Measurements from ENCODE around the gene SELENOM.
"Not testable (repeated sequence)": the region's sequence is repeated elsewhere in the genome, so short reads cannot be mapped to it uniquely, and the experiment has no call there.

Gene SELENOM

DNA sequence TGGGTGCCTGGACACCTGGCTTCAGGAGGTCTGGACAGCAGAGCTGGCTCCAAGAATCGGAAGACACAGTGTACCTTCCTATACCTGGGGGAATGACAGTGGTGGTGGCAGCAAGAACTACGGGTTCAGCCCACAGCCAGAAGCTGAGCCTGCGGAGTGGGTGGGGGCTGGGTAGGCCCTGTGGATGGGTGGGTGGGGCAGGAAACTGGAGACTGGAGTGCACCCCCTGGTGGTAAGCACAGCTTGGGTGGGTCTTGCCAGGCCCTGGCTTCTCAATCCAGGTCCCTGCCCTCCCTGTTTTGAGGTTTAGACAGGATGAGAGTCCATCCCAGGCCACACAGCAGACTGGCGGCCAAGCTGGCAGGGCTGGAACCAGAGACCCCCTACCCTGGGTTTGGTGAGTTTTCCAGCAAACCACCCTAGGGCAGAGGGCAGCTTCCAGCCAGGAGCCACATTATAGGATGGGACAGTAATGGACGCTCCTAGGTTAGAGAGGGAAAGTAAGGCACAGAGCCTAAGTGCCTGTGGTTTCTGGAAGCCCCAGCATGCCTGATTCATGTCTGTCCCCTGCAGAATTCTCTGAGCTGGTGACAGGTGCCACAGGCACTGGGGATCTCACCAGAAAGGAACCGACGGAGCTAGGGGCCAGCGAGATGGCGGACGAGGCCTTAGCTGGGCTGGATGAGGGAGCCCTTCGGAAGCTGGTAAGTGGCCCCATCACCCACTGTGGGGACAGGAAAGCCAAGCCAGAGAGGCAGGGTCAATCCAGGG lies 24.6 kb downstream of the SELENOM start:
- DNase-seq (ENCODE audit: insufficient read length, low spot score) (no peak), FAIRE-seq (no peak)
- TF ChIP-seq, protein P1, sequence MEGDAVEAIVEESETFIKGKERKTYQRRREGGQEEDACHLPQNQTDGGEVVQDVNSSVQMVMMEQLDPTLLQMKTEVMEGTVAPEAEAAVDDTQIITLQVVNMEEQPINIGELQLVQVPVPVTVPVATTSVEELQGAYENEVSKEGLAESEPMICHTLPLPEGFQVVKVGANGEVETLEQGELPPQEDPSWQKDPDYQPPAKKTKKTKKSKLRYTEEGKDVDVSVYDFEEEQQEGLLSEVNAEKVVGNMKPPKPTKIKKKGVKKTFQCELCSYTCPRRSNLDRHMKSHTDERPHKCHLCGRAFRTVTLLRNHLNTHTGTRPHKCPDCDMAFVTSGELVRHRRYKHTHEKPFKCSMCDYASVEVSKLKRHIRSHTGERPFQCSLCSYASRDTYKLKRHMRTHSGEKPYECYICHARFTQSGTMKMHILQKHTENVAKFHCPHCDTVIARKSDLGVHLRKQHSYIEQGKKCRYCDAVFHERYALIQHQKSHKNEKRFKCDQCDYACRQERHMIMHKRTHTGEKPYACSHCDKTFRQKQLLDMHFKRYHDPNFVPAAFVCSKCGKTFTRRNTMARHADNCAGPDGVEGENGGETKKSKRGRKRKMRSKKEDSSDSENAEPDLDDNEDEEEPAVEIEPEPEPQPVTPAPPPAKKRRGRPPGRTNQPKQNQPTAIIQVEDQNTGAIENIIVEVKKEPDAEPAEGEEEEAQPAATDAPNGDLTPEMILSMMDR (IDR thresholded peaks at IDR 0.05; ENCODE audit: insufficient read depth, missing control alignments): peak; percentile 43

DNA sequence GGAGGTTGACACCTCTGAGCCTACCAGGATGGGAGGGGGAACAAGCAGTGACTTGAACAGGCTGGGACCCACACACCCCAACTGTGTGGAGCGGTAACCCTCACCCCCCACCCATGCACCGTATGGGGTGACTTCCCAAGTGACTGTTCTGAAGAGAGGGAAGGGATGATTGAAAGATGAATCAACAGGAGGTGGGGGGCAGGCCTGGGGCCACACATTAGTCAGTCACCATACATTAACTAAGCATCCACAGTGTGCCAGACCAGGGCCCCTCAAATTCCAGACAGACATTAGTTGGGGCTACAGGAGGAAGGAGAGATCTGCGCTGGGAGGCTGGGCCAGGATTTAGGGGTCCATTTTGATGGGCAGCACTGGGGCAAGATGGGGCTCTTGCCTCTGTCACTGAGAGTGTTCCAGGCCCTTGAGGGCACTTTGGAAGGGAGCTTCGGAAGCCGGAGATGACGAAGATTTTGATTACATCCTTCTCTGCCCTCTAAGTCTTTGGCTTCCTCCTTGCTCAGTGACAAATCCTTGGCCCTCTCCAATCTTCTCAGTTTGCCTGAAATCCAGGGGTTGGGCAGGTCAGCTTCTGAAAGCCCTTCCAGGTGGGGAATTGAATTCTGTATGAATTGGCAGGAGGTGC lies 25.3 kb downstream of the SELENOM start:
- DNase-seq (ENCODE audit: insufficient read length, low spot score) (no peak), FAIRE-seq (no peak)
- TF ChIP-seq, protein P1 (IDR thresholded peaks at IDR 0.05; ENCODE audit: insufficient read depth, missing control alignments): no peak

DNA sequence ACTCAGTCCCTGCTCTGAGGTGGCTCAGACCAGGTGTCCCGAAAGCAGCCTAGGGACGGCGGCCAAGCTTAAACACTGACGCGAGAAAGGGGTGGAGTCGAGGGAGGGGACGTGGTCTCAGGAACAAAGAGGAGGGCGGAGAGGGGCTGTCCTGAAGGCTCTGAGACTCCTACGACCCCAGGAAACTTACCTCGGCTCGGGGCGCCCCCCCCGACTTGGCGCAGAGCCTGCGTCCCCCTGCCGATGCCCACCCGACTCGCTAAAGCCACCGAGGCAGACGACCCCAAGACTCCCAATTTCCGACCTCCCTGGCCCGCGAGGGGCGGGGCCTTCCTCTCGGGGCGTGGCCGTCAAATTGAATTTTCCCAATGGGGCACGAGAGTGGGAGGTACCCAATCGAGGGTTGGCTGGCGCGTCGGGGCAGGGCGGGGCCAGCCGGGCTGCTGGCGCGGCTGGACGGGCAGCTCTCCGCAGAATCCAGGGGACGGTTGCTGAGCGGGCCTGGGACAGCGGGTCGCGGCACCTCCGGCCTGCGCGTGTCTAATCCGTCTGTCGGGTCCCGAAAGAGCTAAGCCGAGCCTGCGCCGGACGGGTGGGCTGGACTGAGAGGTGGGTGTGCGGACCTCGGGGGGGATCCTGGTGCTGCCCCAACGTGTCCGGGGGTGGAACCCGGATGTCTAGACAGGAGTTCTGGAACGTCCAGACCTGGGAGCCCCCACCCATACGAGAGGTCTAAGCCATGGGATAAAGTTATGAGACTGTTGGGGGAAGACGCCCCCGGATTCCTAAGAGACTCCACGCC lies 26.3 kb downstream of the SELENOM start, which contains the start of gene SMTN:
SMTN (plus strand) TSS at position 471 of the 802 bp plus-strand sequence. CDS start 1,941 bp downstream, outside the sequence.
- no peak for FAIRE-seq
- DNase-seq (ENCODE audit: insufficient read length, low spot score): peak; percentile 84

DNA sequence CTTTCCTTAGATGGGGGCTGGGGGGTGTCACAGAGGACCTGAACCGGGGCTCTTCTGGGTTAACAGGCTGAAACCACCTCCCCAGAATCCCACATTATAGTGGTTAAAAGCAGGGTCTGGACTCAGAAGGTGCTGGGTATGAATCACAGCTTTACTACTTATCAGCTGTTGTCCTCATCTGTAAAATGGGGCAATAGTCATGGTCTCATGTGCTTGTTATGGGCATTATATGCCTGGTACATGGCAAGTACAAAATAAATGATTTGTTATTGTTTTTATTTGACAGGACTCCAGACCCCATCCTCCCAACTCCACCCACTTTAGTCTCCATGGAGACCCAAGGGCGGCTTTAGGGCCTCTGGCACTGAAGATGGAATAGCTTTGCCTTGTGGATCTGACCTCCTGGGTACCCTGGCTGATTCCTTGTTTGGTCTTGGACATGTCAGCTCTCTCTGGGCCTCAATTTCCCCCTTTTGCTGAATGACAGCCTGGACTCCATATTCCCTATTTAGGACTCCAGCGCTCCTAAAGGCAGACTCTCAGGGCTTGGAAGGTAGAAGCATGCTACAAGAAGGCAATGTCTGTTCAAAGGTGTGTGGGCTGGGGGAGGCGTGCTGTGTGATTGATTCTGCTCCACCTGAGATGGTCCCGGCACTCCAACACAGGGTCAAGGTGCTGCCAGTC lies 27.1 kb downstream of the SELENOM start:
- DNase-seq (ENCODE audit: insufficient read length, low spot score) (no peak), FAIRE-seq (no peak)
- TF ChIP-seq, protein P1 (IDR thresholded peaks at IDR 0.05; ENCODE audit: insufficient read depth, missing control alignments): no peak

More for the DNA sequence above, 26.3 kb downstream of the SELENOM start, which contains the start of gene SMTN:
- TF ChIP-seq, protein P1 (IDR thresholded peaks at IDR 0.05; ENCODE audit: insufficient read depth, missing control alignments): no peak

DNA sequence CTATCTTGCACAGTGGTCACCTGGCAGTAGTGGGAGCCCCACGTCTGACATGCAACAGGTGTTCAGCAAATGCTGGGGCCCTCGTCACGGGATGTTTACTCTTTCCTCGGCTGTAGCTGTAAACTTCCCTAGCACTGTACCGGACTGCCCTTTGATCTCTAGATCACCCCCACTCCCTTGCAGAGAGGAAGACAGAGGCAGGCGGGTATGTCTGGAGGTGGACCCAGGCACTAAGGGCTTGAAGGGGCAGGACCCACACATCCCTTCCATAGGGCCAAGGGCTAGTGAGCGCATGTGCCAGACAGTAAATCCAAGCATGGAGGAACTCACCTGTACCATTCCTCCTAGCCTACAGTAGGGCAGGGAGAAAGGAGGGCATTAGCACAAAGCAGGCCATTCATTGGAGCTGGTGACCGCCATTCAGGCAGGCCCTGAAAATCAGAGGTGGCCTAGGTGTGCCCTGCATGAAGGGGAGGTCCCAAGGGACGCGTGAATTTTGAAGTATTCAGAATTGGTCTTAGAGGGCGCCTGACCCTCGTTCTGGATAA lies 28.2 kb downstream of the SELENOM start:
- FAIRE-seq (no peak), DNase-seq (ENCODE audit: insufficient read length, low spot score) (no peak)
- TF ChIP-seq, protein P1 (IDR thresholded peaks at IDR 0.05; ENCODE audit: insufficient read depth, missing control alignments): no peak

DNA sequence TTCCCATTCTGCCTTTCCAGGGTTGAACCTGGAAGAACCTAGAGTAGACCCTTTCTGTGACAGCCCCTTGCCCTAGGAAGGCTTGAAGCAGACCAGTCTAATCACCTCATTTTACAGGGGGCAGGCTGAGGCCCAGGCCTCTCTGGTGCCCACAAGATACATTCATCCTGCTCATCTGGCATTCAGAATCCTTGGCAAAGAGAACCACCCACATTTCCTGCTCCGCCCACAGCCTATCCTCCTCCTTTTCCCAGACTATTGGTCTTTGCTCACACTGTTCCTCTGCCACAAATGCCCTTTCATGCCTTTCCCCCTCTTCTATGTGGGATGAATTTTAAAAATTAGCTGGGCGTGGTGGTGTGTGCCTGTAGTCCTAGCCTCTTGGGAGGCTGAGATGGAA lies 29.0 kb downstream of the SELENOM start:
- not testable (repeated sequence) for DNase-seq (ENCODE audit: insufficient read length, low spot score); FAIRE-seq

DNA sequence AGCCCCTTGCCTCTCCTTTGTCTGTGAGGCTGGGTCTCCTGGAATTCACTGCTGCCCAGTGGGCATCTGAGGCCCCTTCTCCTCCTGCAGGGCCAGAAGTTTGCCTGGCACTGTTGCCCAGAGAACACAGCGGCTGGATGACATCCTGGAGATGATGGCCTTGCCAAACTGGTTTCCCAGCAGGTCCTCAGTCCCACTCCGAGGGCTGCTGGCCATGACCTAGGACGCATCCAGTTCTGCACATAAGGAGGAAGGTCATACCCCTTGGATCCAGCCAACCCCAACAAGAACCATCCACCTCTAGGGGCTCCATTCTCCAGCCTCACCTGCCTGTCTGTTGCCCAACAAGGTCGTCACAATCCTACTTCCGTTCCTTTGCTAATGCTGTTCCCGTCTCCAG lies 29.7 kb downstream of the SELENOM start:
- TF ChIP-seq, protein P1 (IDR thresholded peaks at IDR 0.05; ENCODE audit: insufficient read depth, missing control alignments): no peak
- no peak for FAIRE-seq

More for the DNA sequence above, 29.7 kb downstream of the SELENOM start:
- no peak for DNase-seq (ENCODE audit: insufficient read length, low spot score)
